Measurements from ENCODE around the gene FBXO9.
"Not testable (repeated sequence)": the region's sequence is repeated elsewhere in the genome, so short reads cannot be mapped to it uniquely, and the experiment has no call there.

FBXO9 gene

GRCh38 chr6:53048431-53049195 lies 16.6 kb upstream of the FBXO9 start:
- DNase-seq = peak; percentile 66

- DNase-seq = no peak
Observed at GRCh38 chr6:53049415-53049814, 15.8 kb upstream of the FBXO9 start.

GRCh38 chr6:53052152-53052551 lies 13.1 kb upstream of the FBXO9 start:
- not testable (repeated sequence) for DNase-seq

GRCh38 chr6:53054532-53054931 lies 10.7 kb upstream of the FBXO9 start:
- no peak for DNase-seq

- no peak for DNase-seq
Observed at GRCh38 chr6:53055873-53056272, 9.3 kb upstream of the FBXO9 start.

GRCh38 chr6:53056273-53056672 lies 8.9 kb upstream of the FBXO9 start:
- no peak for DNase-seq

- no peak for DNase-seq
Observed at GRCh38 chr6:53058388-53059195, 6.6 kb upstream of the FBXO9 start.

GRCh38 chr6:53059648-53060589 lies 5.3 kb upstream of the FBXO9 start:
- no peak for DNase-seq

- DNase-seq = no peak
Observed at GRCh38 chr6:53062169-53062539, 3.0 kb upstream of the FBXO9 start.

- not testable (repeated sequence) for DNase-seq
Observed at GRCh38 chr6:53064255-53064654, 949 bp upstream of the FBXO9 start.

GRCh38 chr6:53064726-53065265 lies 408 bp upstream of the FBXO9 start:
- DNase-seq = peak; percentile 96

- no peak for DNase-seq
Observed at GRCh38 chr6:53066077-53066417, 843 bp downstream of the FBXO9 start.

GRCh38 chr6:53066874-53067706 lies 1.9 kb downstream of the FBXO9 start:
- no peak for DNase-seq

- no peak for DNase-seq
Observed at GRCh38 chr6:53067849-53068361, 2.7 kb downstream of the FBXO9 start.

- no peak for DNase-seq
Observed at GRCh38 chr6:53069427-53069826, 4.2 kb downstream of the FBXO9 start.

- DNase-seq = no peak
Observed at GRCh38 chr6:53070806-53071205, 5.6 kb downstream of the FBXO9 start.

- no peak for DNase-seq
Observed at GRCh38 chr6:53074347-53074746, 9.1 kb downstream of the FBXO9 start.

GRCh38 chr6:53080813-53081212 lies 15.6 kb downstream of the FBXO9 start:
- no peak for DNase-seq

- DNase-seq = no peak
Observed at GRCh38 chr6:53086302-53086701, 21.1 kb downstream of the FBXO9 start.

GRCh38 chr6:53089948-53090347 lies 24.7 kb downstream of the FBXO9 start:
- no peak for DNase-seq

GRCh38 chr6:53090576-53090975 lies 25.4 kb downstream of the FBXO9 start:
- DNase-seq = no peak

- DNase-seq = no peak
Observed at GRCh38 chr6:53095270-53095669, 30.1 kb downstream of the FBXO9 start.

Measured in amniotic stem cell (primary cell).